ENCODE data around the gene ALAS1.
"Not testable (repeated sequence)": the region's sequence is repeated elsewhere in the genome, so short reads cannot be mapped to it uniquely, and the experiment has no call there.

Gene ALAS1

DNA sequence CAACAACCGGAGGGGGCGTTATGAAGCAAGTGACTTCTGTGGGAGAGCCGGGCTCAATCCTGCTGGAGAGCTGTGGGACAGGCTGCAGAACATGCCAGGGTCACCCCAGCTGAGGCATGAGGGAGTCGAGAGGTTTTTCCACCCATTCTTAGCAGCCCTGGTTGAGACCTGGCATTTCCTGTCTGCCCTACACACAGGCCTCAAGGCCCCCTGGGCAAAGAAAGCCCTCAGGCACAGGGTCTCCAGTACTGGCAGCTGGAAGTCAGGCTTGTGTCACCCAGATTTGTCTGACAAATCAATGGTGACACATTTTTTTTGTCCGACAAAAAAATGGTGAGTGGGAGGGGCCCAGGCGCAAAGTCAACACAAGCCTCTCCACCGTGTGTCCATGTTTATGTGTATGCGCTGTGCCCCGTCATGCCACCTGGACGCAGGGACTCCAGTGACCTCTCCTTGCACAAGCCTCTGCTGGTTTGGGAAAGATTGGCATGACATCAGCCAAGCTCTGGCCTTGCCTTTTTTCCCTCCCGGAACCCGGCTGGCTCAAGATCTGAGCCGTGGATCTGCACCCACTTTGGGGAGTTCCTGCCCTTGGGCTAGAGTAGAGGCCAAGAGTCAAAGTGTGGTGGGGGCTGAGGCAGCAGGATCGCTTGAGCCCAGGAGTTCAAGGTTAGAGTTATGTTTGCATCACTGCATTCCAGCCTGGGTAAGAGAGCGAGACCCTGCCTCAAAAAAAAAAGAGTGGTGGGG is 20.8 kb upstream of the ALAS1 start:
- DNase-seq (ENCODE audit: low read depth), result no peak

DNA sequence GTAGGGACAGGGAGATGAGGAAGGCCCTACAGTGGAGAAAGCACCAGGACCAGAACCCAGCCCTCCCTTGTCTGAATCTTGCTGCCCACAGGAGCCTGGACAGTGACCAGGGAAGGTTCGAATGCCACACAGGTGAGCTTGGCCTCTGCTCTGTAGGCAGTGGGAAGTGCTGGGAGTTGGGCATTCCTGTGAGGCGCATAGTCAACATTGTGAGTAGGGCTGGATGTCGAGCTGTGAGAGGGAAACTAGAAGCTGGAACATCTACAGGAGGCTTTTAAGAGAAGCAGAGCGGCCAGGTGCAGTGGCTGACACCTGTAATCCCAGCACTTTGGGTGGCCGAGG is 20.3 kb upstream of the ALAS1 start:
- DNase-seq (ENCODE audit: low read depth), result no peak

DNA sequence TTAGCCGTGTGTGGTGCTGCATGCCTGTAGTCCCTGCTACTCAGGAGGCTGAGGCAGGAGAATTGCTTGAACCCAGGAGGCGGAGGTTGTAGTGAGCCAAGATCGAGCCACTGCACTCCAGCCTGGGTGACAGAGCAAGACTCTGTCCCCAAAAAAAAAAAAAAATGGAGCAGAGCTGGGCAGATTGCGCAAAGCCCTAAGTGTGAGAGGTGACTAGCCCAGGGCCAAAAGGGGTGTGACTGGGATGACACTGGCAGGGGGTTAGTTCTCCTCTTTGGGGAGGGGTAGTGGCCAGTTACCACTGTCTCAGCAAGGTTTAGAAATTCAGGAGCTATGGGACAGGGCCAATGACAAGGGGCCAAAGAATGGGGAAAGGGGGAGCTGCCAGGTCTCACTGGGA is 19.8 kb upstream of the ALAS1 start:
- DNase-seq (ENCODE audit: low read depth), result not testable (repeated sequence)

DNA sequence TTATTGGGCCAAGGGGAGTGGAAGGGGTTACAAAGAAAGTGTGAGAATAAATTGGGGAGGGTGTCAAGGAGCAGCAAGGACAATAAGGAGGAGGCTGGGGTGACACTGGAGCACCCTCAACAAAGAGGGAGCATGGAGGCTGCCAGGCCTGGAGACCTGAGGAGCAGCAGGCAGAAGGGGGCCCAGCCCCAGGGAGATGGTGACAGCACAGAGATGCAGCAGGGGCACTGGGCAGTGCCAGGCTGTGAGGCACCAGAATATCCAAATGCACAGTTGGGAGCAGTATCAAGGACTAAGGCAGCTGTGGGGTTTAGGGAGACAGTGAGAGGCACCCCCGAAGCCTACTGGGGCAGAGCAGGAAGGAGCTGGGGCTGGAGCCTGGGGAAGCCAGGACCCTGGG is 19.4 kb upstream of the ALAS1 start:
- DNase-seq (ENCODE audit: low read depth), result no peak

DNA sequence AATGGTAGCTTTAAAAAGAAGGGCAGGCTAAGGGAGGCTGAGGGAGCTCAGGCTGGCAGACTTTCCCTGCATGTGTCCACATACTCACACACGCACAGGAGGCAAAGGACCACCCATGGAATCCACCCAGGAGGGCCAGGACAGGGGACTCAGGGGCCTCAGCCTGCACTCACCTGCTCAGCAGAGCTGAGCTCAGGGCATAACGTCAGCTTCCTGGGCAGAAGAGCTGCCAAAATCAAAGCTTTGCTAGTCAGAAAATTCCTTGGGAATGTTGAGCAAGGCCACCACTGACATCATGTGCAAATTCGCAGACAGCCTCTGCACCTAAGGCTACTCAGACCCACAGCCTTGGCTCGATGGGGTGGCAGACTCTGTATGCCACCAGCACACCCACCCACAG is 16.4 kb upstream of the ALAS1 start:
- no peak for DNase-seq (ENCODE audit: low read depth)

DNA sequence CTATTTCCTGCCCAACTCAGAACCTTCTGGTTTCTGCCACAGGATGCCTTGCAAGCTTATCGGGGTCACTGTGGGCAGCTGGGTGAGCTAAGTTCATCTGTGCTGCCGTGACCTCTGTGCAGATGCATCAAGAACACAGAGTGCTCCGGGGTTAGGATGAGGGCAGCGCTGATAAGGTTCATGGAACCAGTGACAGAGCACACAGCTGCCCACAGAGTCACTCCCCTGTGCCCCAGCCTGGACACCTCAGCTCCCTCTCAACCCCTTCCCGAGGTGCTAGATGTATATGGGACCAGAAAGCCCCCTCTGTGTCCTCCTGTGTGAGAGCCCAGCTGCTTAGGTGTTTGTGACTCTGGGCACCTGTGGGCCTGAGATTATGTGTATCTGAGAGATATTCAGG is 15.8 kb upstream of the ALAS1 start:
- no peak for DNase-seq (ENCODE audit: low read depth)

DNA sequence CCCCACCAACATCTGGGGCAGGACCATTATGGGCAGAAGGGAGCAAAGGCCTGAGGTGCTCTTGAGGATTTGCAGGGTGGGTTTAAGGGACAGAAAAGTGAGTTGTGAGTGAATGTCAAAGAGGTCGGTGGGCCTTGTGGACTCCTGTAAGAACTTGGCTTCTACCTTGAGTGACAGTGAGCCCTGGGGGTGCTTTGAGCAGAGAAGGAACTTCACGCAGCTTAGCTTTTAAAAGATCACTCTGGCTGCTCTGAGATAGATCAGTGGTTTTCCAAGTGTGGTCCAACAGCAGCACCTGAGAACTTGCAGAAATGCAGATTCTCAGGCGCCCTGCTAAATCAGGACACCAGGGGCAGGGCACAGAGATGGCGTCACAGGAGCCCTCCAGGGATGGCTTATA is 15.3 kb upstream of the ALAS1 start:
- no peak for DNase-seq (ENCODE audit: low read depth)

DNA sequence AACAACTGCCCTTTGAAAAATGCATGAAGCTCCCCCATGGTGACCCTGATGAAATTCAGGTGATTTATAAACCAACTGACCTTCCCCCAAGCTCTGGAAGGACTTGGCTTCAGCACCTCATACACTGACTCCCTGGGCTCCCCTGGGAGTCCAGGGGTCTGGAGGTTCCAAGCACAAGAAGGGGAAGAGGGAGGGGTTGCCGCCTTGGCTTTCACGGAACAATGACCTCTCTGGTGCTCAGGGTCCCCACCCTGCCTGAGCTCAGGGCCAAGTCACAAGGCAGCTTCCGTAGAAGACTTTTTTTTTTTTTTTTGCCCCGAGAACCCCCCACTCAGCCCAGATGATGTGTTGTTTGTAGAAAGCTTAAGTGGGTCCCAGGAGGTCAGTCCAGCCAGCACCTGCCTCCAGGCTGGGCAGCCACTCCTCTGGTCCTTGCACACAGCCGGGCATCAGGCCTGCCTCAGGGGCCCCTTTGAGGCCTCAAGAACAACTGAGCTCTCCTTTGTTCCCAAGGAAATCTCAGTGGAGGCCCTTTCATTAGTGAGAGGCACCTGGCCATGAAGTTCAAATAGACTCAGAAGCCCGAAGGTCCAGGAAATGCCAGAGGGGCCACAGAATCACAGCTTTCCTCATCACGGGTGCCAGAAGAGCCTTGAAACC is 14.0 kb upstream of the ALAS1 start:
- DNase-seq (ENCODE audit: low read depth), result no peak

DNA sequence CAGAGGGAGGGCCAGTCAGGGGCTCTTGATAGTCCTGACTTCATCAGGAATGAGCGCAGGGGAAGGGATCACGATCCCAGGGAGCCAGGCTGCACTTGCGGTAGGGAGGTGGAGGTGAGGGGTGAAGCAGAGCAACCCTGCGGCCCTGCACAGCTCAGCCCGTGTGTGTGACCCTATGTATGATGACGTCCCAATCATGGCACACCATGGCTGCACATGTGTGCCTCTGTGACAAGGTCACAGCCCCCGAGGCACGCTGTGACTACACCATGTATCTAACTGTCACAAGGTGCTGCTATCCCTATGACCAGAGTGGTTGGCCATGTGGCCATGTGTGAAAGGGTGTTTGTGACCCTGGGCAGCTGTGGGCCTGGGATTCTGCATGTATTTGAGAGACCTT is 13.3 kb upstream of the ALAS1 start:
- no peak for DNase-seq (ENCODE audit: low read depth)

DNA sequence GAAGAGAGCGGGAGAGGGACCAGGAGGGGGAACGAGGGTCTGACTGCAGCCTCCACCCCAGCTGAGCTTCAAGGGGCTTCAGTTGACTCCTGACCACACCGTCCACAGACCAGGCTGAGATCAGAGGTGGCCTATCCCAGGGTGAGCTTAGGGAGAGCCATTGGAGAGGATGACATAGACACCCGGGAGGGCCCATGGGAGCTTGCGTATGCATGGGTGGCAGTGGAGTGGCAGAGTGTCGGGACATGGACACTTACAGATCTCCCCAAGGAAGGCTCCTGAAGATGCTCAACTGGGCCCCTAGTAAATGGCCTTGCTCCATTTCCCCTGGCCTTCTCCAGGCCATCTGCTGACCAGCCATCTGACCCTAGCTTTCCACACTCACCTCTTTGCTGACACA is 12.6 kb upstream of the ALAS1 start:
- no peak for DNase-seq (ENCODE audit: low read depth)

DNA sequence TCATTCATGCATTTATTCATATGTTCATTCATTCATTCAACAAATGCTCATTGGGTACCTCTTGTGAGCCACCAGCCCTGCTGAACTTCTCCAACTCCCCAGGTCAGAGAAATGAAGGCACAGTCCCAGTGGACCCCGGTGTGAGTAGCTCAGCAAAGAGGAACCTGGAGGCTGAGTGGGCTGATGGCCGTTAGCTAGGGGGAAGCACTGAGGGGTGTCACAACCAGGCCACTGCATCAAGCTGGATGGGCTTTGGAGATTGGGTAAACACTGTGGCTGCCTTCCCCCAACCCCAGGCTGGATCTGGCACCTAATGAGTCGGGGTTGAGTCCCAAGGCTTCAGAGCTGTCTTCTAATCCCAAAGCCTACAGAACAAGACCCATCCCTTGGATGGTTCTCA is 12.1 kb upstream of the ALAS1 start:
- DNase-seq (ENCODE audit: low read depth), result no peak

DNA sequence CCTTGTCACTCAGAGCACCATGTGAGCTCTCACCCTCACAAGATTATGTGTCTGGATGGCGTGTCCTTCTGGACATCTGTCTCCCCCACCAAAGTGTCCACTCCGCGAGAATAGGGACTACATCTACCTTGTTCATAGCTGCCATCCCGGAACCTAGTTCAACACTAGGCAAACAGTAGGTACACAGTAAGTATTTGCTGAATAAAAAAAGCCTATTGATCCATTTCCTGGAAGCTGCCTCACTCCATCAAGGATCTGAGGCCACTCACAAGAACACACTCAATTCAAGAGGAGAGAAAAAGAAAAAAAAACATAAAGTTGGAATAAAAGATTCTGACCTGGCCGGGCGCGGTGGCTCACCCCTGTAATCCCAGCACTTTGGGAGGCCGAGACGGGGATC is 11.2 kb upstream of the ALAS1 start:
- DNase-seq (ENCODE audit: low read depth), result no peak

DNA sequence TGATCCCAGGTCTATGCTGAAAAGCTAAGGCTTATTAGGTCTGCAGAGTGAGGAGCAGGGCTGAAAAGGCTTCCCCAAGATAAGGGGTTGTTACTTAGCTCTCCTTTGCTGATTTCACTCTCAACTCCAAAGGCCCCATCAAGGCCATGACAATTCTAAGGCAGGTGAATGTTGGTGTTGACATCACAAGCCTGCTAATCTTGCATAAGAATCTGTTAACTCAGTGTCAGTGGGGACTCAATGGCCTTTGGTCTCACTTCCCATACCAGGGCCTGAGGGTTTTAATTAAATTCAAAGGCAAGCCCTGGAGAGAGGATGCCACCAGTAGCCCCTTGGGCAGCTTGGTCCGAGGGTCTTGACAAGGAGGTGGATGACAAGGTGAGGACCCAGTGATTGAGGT is 9.4 kb upstream of the ALAS1 start:
- no peak for DNase-seq (ENCODE audit: low read depth)

DNA sequence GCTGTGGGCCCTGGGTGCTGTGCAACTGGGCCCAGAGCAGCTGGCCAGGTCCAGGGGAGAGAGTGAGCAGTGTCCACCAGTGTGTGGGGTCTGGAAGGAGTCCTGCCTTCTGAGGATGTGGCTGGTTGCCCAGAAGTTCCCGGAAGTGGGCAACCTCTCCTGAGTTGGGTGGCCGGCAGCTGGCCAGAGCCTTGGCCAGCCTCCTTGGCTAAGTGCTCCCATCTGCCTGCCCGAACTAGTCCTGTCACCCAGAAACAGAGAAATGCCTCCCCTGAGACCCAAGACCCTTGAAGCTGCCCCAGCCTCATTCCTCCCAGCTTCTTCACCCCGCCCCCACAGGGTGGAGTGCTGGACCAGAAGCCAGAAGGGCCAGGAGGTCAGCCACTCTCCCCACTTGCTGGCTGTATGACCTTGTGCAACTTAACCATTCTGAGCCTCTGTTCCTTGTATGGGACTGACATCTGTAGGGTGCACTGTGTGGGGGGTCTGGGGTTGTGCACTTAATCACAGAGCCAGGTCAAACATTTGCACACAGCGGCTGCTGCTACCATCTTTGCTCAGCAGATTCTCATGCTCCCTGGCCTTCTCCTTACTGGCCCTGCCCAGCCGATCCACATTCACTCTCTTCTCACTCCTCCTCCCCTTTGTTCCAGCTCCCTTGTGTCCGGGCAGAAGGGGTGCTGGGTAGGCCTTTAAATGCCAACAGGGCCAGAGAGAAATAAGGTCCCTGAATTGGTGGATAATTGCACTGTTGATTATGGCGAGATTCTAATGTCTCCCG is 7.5 kb upstream of the ALAS1 start:
- no peak for DNase-seq (ENCODE audit: low read depth)

DNA sequence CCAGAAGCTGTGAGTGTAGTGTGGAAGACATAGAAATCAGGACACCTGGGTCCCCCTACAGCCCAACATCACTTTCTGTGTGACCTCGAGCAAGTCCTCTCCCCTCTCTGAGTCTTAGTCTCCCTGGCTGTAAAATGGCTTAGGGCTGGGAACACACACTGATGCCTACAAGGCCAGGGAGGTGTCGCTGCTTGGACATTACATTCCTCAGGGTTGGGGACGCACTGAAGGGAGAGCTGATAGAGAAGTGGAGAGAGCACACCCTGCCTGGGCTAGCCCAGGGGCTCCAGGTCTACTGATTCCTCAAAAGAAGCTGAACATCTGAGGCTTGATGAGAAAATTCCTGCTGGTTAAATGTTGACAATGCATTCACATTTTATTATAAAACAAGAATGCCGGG is 6.3 kb upstream of the ALAS1 start:
- DNase-seq (ENCODE audit: low read depth), result no peak

DNA sequence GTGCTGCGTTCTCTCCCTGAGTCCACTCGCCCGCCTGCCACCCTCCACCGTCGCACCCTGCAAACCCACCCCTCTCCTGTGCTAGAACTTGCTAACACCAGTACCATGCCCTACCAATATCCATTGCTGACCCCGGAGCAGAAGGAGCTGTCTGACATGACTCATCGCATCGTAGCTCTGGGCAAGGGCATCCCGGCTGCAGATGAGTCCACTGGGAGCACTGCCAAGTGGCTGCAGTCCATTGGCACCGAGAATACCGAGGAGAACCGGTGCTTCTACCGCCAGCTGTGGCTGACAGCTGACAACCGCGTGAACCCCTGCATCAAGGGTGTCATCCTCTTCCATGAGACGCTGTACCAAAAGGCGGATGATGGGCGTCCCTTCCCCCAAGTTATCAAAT is 4.9 kb upstream of the ALAS1 start:
- no peak for DNase-seq (ENCODE audit: low read depth)

DNA sequence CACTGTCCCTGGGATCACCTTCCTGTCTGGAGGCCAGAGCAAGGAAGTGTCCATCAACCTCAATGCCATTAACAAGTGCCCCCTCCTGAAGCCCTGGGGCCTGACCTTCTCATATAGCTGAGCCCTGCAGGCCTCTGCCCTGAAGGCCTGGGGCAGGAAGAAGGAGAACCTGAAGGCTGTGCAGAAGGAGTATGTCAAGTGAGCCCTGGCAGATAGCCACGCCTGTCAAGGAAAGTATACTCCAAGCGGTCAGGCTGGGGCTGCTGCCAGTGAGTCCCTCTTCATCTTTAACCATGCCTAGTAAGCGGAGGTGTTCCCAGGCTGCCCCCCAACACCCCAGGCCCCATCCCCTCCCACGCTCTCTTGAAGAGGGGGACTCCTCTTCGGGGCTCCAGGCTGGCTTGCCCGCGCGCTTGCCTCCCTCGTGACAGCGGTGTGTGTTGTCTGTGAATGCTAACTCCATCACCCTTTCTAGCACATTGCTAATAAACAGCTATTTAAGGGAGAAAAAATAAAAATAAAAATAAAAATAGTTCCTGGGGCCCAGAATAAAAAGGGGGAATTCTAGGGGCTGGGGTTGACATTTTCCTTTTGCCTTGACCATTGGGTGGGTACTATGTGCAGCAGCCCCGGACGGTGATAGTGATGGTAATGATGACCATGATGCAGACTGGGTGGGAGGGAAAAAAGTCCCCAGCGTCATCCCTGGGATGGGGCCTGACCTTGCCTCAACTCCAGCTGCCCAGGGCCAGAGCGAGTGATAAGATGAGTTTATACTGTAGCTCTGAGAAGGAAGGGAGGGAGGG is 3.3 kb upstream of the ALAS1 start:
- DNase-seq (ENCODE audit: low read depth), result no peak

DNA sequence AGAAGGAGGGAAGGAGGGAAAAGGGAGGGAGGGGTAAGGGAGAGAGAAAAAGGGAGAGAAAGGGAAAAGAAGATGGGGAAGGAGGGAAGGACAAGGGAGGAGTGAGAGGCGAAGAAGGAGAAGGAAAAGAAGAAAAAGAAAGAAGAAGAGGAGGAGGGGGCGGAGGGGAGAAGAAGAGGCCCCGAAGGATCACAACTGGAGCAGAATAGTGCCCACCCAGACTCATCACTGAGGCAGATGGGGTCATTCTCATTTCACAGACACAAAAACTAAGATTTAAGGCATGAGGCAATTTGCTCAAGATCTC is 2.7 kb upstream of the ALAS1 start:
- DNase-seq (ENCODE audit: low read depth), result no peak

DNA sequence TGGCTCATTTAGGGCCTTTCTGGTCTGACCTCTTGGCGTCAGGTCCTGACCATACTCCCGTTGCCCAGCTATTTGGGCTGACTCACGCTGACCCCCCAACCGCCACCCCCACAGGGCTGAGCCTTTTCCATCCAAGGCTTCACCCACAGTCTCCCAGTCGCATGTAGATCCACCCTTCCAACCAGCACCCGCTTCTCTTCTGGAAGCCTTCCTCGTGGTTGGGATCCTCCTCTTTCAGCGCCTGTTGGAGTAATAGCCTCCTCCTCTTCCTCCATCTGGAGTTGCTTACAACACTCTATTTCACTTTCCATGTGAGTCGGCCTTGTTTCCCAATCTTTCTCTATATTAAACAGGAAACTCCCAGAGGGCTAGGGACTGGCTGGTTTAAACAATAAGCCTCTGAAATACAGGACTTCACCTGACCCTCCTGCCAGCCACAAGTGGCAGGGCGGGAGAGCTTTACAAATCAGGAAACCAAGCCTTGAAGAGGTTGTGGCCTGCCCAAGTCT is 2.1 kb upstream of the ALAS1 start:
- DNase-seq (ENCODE audit: low read depth), result no peak

DNA sequence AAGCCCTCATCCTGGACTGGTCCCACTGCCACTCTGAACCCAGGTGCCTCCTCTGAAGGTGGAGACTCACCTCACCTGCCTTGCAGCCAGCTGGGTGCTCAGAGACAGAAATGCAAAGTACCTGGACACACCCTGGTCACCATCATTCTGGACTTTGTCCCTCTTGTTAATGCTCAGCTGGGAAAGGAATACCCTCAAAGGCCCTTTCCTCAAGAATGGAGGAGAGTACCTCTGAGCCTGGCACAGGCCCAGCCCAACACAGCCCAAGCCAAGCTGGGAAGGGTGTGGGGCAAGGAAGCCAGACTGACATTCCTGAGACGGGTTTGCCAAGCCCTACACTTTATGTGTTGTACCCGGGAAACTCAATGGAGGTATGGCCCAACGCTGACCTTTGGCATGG is 983 bp upstream of the ALAS1 start:
- DNase-seq (ENCODE audit: low read depth), result no peak

DNA sequence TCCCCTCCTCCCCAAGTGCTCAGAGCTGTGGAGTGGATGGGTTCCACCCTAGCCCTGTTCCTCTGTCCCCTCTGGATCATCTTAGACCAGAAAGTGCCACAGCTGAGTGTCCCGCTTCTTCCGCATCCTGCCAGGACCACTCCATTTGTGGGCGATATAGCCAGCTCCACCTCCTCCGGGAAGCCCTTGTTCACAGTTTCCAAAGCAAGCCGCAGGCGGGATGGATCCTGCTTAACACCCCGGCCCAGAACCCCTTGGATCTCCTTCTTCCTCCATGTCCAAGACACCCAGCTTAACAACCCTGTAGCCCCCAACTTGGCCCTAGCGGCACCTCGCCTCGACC is 490 bp upstream of the ALAS1 start:
- DNase-seq (ENCODE audit: low read depth), result no peak
